ENCODE measurements around the gene KLK2. TPM values are rescaled to one million over a fixed set of nuclear protein-coding genes. Genes with fewer than 3 reads are reported as not detected.

The KLK2 gene
- polyA plus RNA-seq, 1 donor (not counting 4 experiments of a cell fraction or from before 2014, with no cell fraction given): 0.07 TPM

DNA sequence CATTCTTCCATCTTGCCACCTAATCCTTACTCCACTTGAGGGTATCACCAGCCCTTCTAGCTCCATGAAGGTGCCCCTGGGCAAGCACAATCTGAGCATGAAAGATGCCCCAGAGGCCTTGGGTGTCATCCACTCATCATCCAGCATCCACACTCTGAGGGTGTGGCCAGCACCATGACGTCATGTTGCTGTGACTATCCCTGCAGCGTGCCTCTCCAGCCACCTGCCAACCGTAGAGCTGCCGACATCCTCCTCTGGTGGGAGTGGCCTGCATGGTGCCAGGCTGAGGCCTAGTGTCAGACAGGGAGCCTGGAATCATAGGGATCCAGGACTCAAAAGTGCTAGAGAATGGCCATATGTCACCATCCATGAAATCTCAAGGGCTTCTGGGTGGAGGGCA, 21.6 kb upstream of the KLK2 start:
- dilution Hi-C loops (cut with MboI; ENCODE audit: extremely low pct_ligation_motif_present, low sequenced_read_pairs): no loop called here
- TF ChIP-seq CTCF (optimal IDR thresholded peaks at IDR 0.05 in 1 of 3, IDR thresholded peaks at IDR 0.05 in 1 of 3, conservative IDR thresholded peaks at IDR 0.05 in 1 of 3; ENCODE audit: extremely low read depth in 1 of 3, insufficient read depth in 2 of 3, low read length in 3 of 3): no peak
- no peak for TF ChIP-seq EZH2 (IDR thresholded peaks at IDR 0.05; ENCODE audit: low read length)

GRCh38 chr19:50854636-50855410, 18.4 kb upstream of the KLK2 start, which contains the start of gene KLK3:
Gene KLK3 (plus strand): TSS chr19:50854915. CDS start chr19:50854956, 41 bp downstream.
- no peaks in the 10 kb centered on the region for H3K4me1 ChIP-seq (ENCODE audit: control insufficient read depth, extremely low read depth, insufficient read depth, low read length)
- H4K20me1 ChIP-seq (ENCODE audit: control insufficient read depth, extremely low read depth, insufficient read depth, low read length): no peaks in the 10 kb centered on the region
- H3K36me3 ChIP-seq (ENCODE audit: control insufficient read depth in 2 of 2, extremely low read depth in 1 of 2, insufficient read depth in 2 of 2, low read length in 2 of 2): no peaks in the 10 kb centered on the region
- H3K9ac ChIP-seq (ENCODE audit: control insufficient read depth, extremely low read depth, insufficient read depth, low read length): no peak within 1 kb of the TSS
- peaks cover 25% of the 10 kb centered on the region for H3K27me3 ChIP-seq (ENCODE audit: control insufficient read depth, extremely low read depth, insufficient read depth, low read length)
- no peak within 1 kb of the TSS for H3K27ac ChIP-seq (ENCODE audit: control insufficient read depth, insufficient read depth, low read length)
- no peak within 1 kb of the TSS for H3K4me2 ChIP-seq (ENCODE audit: control insufficient read depth, extremely low read depth, insufficient read depth, low read depth, low read length)
- FAIRE-seq (no peak), DNase-seq (ENCODE audit: low read depth, low spot score) (no peak)
- no peak for TF ChIP-seq EZH2 (IDR thresholded peaks at IDR 0.05; ENCODE audit: low read length)
- TF ChIP-seq CTCF (optimal IDR thresholded peaks at IDR 0.05 in 1 of 3, IDR thresholded peaks at IDR 0.05 in 1 of 3, conservative IDR thresholded peaks at IDR 0.05 in 1 of 3; ENCODE audit: extremely low read depth in 1 of 3, insufficient read depth in 2 of 3, low read length in 3 of 3): no peak
- H3K79me2 ChIP-seq (ENCODE audit: control insufficient read depth, insufficient read depth, low read length): no peaks in the 10 kb centered on the region
- H3K9me1 ChIP-seq (ENCODE audit: control insufficient read depth, extremely low read depth, insufficient read depth, low read length): no peaks in the 10 kb centered on the region
- H3K4me3 ChIP-seq (ENCODE audit: control insufficient read depth in 2 of 3, extremely low read depth in 1 of 3, insufficient read depth in 2 of 3, low read depth in 1 of 3, low read length in 3 of 3): no peak within 1 kb of the TSS
- H2AFZ ChIP-seq (ENCODE audit: control insufficient read depth, low read length): no peak within 1 kb of the TSS
- dilution Hi-C loops (cut with MboI; ENCODE audit: extremely low pct_ligation_motif_present, low sequenced_read_pairs): no loop called here
- H3K9me3 ChIP-seq (ENCODE audit: control insufficient read depth, low read depth, low read length): no peaks in the 10 kb centered on the region

More for the DNA sequence above, 21.6 kb upstream of the KLK2 start:
- no peak overlapping the region for H2AFZ ChIP-seq (ENCODE audit: control insufficient read depth, low read length)
- DNase-seq (ENCODE audit: low read depth, low spot score) (no peak), FAIRE-seq (no peak)
- no peaks in the 10 kb centered on the region for H3K4me1 ChIP-seq (ENCODE audit: control insufficient read depth, extremely low read depth, insufficient read depth, low read length)
- H3K27ac ChIP-seq (ENCODE audit: control insufficient read depth, insufficient read depth, low read length): no peak overlapping the region
- no peaks in the 10 kb centered on the region for H3K9me1 ChIP-seq (ENCODE audit: control insufficient read depth, extremely low read depth, insufficient read depth, low read length)
- no peak overlapping the region for H3K4me3 ChIP-seq (ENCODE audit: control insufficient read depth in 2 of 3, extremely low read depth in 1 of 3, insufficient read depth in 2 of 3, low read depth in 1 of 3, low read length in 3 of 3)
- no peaks in the 10 kb centered on the region for H4K20me1 ChIP-seq (ENCODE audit: control insufficient read depth, extremely low read depth, insufficient read depth, low read length)
- H3K27me3 ChIP-seq (ENCODE audit: control insufficient read depth, extremely low read depth, insufficient read depth, low read length): peaks cover 13% of the 10 kb centered on the region
- H3K36me3 ChIP-seq (ENCODE audit: control insufficient read depth in 2 of 2, extremely low read depth in 1 of 2, insufficient read depth in 2 of 2, low read length in 2 of 2): no peaks in the 10 kb centered on the region
- H3K9ac ChIP-seq (ENCODE audit: control insufficient read depth, extremely low read depth, insufficient read depth, low read length): no peak overlapping the region
- no peaks in the 10 kb centered on the region for H3K9me3 ChIP-seq (ENCODE audit: control insufficient read depth, low read depth, low read length)
- no peak overlapping the region for H3K4me2 ChIP-seq (ENCODE audit: control insufficient read depth, extremely low read depth, insufficient read depth, low read depth, low read length)
- no peaks in the 10 kb centered on the region for H3K79me2 ChIP-seq (ENCODE audit: control insufficient read depth, insufficient read depth, low read length)

All from keratinocyte (primary cell).